ENCODE measurements around the gene SIM1.

GRCh38 chr6:100378576-100378975 lies 86.1 kb downstream of the SIM1 start:
- no peak for TF ChIP-seq GATA3 (IDR thresholded peaks at IDR 0.05; ENCODE audit: low read depth, low read length)
- TF ChIP-seq GATA2 (IDR thresholded peaks at IDR 0.05; ENCODE audit: low read depth, low read length), result no peak

Data from SH-SY5Y (cell line).